ENCODE measurements around the gene SMARCA4. TPM values are rescaled to one million over a fixed set of nuclear protein-coding genes. Genes with fewer than 3 reads are reported as not detected.
"Not testable (repeated sequence)": the region's sequence is repeated elsewhere in the genome, so short reads cannot be mapped to it uniquely, and the experiment has no call there.

SMARCA4 gene
- total RNA-seq, 4 donors from 2014 or later: 42.4 to 89.9 (median 57.8) TPM

DNA sequence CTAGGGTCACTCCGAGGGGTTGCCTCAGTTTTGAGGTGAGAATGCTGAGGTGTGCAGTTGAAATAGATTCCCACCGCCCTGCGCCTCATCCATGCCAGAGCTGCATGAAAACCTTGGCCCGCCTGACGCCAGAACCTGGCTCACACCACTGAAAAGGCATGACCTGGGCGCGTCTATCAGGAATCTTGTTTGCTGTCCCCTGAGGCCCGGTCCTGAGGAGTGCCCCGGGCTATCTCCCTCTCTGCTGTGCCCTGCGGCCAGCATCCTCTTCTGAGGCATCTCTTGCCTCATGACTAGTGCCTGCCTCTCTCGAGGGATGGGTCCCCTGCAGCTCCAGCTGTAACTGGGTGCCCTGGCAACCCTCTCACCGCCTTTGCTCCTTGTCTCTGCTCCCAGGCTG, 28.1 kb downstream of the SMARCA4 start:
- TF ChIP-seq CTCF (IDR thresholded peaks at IDR 0.05): no peak
- ATAC-seq (ENCODE audit: low FRiP score) (no peak), DNase-seq (ENCODE audit: low spot score) (no peak)

- TF ChIP-seq CTCF (IDR thresholded peaks at IDR 0.05): no peak
- DNase-seq (ENCODE audit: low spot score) (no peak), ATAC-seq (ENCODE audit: low FRiP score) (no peak)
Observed at GRCh38 chr19:10991076-10991475, 30.2 kb downstream of the SMARCA4 start.

DNA sequence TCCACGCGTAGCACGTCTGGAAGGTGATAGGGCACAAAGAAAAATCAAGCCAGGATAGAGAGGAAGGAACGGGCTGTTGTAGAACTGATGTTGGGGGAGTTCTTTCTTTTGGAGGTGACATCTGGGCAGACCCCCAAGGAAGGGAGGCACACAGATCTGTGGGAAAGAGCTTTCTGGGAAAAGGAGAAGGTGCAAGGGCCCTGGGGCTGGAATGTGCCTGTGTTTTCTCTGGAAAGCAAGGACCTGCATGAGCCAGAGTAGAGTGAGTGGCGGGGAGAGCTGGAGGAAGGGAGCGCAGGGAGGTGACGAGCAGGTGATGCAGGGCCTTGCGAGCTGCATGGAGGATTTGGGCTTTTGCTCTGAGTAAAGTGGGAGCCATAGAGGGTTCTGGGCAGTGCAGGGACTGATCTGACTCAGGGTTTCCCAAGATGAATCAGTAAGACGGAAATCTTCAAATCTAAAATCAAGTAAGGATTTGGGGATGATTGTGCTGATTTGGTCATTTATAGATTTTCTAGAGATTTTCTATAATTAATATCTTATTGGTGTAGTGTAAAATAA, 30.8 kb downstream of the SMARCA4 start:
- DNase-seq (ENCODE audit: low spot score): no peak
- TF ChIP-seq CTCF (IDR thresholded peaks at IDR 0.05): no peak
- ATAC-seq (ENCODE audit: low FRiP score): no peak

GRCh38 chr19:10992174-10992573, 31.3 kb downstream of the SMARCA4 start:
- not testable (repeated sequence) for ATAC-seq (ENCODE audit: low FRiP score); DNase-seq (ENCODE audit: low spot score)

DNA sequence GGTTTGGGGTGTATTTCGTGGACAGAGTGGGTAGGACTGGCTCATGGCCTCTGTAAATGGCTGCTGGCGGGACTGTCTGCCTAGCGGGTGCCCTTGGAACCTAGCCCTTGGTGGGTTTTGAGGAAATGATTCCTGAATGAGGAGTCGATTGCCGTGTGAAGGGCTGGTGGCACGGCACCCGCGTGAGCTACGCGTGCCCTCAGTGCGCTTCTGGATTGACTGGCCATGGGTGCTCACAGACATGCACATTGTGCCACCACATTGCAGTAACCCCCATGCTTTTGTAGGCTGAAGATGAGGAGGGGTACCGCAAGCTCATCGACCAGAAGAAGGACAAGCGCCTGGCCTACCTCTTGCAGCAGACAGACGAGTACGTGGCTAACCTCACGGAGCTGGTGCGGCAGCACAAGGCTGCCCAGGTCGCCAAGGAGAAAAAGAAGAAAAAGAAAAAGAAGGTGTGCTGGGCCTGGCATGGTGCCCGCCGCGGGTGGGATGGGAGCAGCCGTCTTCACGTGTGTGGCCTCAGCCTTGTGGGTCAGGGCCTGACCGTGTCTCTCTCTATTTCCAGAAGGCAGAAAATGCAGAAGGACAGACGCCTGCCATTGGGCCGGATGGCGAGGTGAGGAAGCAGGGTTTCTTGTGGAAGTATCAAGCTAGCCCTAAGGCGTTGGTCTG, 35.2 kb downstream of the SMARCA4 start:
- TF ChIP-seq CTCF (IDR thresholded peaks at IDR 0.05): no peak
- DNase-seq (ENCODE audit: low spot score) (no peak), ATAC-seq (ENCODE audit: low FRiP score) (no peak)

DNA sequence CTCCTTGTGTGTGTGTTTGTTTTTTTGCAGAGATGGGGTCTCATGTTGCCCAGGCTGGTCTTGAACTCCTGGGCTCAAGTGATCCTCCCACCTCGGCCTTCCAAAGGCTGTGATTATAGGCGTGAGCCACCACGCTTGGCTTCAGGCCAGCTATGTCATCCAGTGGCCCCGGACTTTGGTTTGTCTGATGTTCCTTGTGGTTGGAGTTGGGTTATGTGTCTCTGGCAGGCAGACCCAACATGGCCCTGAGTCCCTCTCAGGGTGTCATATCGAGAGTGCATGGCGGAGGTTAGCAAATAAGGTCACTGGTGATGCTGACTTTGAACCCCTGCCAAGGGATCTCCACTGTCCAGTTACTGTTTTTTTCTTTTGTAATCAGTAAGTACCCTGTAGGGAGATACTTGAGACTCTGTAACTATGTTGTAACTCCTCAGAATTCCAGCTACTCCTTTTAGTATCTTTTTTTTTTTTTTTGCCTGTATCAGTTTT, 37.3 kb downstream of the SMARCA4 start:
- DNase-seq (ENCODE audit: low spot score): no peak
- no peak for ATAC-seq (ENCODE audit: low FRiP score)
- TF ChIP-seq CTCF (IDR thresholded peaks at IDR 0.05): no peak

DNA sequence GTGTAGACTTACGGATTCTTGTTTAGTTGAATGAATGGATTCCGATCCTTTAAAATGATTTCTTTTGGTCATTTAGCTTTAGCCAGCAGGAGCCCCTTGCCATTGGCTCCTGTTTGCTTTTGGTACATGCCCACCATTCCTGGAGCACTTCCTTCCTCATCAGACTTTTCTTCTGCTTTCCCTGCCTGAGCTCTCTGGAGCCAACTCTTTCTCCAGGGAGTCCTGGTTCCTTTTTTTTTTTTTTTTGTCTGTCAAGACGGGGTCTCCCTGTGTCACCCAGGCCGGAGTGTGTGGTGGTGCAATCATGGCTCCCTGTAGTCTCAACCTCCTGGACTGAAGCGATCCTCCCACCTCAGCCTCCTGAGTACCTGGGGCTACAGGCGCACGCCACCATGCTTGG, 37.8 kb downstream of the SMARCA4 start:
- DNase-seq (ENCODE audit: low spot score) (no peak), ATAC-seq (ENCODE audit: low FRiP score) (no peak)
- no peak for TF ChIP-seq CTCF (IDR thresholded peaks at IDR 0.05)

Data from omental fat pad (tissue), 4 donors.